ENCODE data around the gene ASXL2.

The ASXL2 gene

DNA sequence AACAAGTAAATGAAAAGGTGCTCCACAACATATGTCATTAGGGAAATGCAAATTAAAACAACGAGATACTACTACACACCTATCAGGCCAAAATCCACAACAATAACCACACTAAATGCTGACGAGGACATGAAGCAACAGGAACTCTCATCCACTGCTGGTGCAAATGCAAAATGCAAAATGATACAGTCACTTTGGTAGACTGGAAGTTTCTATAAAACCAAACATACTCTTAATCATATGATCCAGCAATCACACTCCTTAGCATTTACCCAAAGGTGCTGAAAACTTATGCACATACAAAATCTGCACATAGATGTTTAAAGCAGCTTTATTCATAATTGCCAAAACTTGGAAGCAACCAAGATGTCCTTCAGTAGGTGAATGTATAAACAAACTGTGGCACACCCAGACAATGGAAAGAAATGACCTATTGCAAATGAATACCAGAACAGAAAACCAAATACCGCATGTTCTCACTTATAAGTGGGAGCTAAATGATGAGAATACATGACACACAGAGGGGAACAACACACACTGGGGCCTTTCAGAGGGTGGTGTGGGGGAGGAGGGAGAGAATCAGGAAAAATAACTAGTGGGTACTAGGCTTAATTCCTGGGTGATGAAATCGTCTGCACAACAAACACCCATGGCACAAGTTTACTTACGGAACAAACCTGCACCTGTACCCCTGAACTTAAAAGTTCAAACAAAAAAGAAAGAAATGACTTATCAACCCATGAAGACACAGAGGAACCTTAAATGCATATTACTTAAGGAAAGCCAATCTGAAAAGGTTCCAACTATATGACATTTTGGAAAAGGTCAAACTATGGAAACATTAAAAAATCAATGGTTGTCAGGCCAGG lies 80.4 kb downstream of the ASXL2 start:
- DNase-seq: no peak

DNA sequence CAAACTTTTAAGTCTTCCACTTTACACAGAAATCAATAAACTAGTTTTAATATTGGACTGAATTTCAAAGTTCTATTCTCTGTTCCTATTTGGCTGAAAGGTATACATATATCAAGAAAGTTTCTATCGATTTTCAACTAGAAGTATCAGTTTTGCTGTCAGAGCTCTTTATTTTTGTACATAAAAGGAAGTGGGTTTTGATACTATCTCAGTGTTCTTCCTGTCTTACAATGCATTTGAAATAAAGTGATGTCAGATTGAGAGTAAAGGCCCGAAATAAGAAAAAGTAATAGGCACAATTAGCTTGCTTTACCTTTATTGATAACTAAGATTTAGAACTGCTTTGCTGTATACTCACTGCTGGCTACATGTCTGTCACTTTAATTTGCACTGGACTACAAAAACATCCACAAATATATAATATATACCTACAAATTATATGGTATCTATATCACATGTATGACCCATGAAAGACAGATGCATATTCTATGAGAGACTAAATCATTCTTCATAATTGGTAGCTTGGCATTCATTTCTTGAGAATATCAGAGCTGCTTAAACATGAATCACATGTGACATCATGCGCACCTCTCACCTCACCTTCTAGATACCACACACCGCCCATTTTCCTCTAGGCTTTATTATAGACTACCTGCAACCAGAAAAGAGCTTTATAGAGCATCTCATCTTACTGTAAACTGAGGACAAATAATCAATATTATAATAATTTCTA lies 83.6 kb downstream of the ASXL2 start:
- no peak for DNase-seq

DNA sequence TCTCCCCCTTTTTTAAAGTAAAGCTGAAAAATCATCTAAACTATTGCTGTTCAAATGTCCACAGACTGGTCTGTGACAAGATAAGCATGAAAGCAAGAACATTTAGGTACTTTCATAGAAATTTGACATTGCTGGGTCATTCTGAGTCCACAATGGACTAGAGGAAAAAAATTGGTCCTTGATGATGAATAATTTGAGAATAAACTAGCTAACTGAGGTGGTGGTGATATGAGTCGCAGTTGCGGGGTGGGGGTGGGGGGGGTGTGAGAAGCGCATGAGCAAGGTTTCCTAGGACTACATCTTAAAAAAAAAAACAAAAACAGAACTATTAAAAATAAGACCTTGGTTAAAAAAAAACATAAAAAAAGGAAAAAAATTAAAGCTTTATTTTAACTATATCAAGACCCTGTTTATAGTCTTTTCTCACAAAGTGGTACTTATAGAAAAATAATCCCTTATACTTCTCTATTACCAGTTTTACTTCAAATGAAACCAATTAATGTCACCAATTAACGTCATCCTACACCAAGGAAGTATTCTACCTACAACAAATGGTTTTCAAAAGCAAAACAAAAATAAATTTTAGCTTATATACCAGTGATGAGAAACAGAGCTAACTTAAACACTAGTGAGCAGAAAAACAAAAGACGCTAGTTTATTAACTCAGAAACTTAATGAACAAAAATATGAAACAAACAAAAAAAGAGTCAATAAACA lies 88.1 kb downstream of the ASXL2 start:
- DNase-seq: peak; percentile 7

DNA sequence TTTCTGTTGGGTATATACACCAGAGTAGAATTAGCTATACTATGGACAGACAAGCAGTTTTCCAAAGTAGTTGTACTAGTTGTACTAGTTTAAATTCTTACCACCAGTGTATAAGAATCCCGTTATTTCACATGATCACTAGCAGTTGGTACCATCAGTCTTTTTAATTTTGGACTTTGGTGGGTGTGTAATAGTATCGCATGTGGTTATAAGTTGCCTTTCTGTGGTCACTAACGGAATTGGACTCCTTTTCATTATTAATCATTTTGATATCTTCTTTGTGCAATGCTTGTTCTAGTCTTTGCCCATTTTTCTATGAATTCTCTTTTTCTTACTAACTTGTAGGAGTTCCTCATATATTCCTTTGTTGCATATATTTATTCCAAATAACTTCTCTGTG lies 89.8 kb downstream of the ASXL2 start:
- no peak for DNase-seq

DNA sequence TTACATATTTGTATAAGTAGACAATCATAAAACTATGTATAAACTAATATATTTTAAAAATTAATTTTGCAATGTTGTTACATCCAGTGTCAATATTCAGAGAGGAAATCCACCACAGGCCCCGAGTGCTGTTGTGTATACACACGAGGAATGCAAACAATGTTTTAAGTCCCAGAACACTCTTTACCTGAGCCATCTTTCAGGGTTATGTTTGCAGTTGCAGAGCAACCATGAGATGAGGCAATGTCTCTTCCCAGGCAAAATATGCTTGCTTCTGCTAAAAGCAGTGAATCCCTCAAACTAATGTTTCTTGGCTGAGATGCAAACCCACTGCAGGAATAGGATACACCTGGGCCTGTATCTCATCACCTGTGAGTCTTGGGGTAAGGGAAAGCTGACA lies 91.3 kb downstream of the ASXL2 start:
- peak; percentile 60 for DNase-seq

DNA sequence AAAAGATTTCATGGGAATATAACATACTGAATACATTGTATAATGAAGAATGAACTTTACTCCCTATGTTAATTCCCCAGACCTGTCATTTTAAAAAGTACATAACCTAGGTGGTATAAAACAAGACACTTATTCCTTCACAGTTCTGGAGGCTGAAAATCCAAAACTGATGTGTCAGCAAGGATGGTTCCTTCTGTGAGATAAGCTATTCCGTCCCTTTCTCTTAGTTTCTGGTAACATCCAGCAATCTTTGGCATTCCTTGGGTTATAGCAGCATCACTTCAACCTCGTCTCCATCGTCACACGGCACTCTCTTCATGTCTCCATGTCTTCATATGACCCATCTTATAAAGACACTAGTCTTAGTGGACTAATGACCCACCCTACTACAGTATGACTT lies 93.9 kb downstream of the ASXL2 start:
- DNase-seq: no peak

DNA sequence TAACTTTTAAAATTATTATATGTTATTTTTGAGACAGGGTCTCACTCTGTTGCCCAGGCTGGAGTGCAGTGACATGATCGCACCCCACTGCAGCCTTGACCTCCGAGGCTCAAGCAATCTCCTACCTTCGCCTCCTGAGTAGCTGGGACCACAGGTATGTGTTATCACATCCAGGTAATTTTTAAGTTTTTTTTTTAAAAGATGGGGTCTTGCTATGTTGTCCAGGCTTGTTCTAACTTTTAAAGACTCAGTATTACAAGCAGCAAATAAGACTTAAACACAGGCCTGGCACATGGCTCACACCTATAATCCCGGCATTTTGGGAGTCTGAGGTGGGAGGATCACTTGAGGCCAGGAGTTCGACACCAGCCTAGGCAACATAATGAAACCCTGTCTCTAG lies 101.2 kb downstream of the ASXL2 start:
- DNase-seq: no peak

DNA sequence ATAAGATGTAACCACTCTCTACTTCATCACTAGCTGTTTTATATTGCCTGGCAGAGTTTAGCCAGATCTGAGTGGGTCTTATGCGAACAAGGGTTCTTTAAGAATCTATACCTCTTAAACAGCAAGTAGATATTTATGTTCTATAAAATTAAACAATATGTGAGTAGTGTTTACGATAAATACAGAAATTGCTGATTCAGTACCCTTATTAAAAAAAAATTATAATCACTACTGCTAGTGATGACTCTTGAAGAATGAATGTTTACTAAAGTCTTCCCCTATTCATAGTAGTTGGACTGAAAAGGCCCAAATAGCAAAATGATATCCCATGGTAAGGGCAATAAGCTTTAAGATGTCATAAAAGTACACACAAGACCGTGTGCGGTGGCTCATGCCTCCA lies 106.2 kb downstream of the ASXL2 start:
- no peak for DNase-seq

DNA sequence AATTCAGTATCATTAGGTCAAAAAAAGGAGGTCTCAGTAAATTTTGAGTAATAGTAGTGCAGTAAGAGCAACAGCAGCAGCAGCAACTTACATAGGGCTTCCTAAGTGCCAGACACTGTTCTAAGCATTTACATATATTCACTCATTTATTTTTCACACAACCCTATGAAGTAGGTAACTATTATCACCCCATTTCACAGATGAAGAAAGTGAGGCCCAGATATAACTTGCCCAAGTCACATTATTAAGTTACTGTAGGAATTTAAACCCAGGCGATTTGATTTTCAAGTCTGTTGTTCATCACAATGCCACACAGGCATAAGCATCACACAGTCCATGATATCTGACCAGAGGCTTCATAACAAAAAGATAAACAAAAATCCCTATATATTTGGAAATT lies 114.7 kb downstream of the ASXL2 start:
- no peak for DNase-seq

DNA sequence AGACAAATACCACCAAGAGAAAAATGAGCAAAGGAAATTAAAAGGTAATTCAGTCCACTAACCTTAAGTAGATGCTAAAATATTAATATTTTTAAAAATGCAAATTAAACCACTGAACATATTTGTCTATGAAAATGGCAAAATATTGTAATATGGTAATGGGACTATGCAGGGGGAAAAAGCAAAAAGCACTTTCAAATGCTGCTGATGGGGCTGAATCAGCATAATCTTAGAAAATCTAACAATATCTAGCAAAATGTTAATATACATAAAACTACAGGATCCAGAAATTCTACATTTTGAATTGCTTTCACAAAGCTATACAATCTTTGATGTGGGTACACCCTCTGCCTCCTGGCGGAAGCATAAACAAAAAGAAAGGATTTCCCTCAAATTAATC lies 118.0 kb downstream of the ASXL2 start:
- no peak for DNase-seq

DNA sequence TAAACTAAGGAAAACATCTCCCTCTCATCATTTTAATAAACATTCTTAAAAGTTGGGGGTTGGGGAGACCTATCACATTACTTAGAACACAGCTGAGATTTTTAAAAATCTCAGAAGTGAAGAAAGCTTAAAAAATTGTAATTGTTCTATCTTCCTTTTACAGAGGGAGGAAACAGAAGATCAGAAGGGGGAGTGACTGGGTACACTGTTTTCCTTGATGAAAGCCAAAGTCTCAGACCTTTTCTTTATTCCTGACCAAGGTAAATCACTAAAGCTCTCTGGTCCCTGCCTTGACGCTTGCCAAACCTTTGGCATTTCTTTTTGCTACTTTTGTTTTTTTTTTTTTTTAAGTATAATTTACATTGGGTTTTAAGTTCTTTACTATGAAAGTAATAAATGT lies 119.9 kb downstream of the ASXL2 start:
- no peak for DNase-seq

DNA sequence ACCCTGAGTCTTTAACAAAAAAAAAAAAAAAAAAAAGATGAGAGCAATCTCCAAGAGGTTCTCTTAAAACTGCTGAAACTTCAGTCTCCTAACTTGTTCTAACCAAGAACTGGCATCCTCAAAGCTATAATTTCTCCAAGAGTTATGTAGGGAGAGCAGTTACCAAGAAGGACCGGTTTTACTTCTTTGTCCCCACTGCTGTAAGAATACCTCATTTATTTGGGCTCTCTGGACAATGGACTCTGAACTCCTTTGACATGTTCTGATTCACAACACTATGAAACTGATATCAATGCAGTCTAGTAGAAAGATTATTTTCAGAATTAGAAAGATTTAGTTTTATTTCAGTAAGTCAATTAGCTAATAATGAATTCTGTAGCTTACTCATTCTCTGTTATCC lies 120.4 kb downstream of the ASXL2 start:
- no peak for DNase-seq

DNA sequence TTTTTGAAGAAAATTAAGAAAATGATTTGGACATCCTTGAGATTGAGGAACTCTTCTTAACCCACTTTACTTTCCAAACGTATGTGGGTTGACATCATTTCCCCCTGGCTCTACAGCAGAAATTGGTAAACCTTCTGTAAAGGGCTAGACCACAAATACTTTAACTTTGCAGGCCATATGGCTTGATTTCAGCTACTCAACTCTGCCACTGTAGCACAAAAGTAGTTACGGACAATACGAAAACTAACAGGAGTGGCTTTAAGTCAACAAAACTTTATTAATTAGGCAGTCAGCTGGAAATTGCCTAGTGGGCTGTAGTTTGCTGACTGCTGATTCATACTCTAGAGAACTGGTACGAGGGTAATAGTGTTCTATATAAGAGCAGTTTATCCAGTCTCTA lies 121.8 kb downstream of the ASXL2 start:
- DNase-seq: no peak

DNA sequence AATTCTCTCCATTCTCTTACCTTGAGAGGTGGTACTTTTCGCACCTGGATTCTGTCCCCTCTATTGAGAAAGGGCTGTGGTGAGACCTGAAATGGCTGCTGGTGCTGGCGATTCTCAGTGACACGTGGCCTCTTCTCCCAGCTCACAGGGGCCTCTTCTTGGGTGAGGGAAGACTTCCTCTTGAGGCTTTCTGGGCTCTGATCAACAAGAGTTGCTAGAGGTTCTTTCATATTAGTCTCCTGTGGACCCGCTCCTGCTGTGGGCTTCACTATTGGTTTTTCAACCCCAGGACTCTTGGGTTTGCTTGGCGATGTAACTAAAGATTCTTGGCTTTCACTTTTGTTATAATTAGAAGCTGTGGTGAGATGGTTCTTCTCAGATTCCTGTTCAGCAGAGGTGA lies 128.6 kb downstream of the ASXL2 start:
- no peak for DNase-seq

DNA sequence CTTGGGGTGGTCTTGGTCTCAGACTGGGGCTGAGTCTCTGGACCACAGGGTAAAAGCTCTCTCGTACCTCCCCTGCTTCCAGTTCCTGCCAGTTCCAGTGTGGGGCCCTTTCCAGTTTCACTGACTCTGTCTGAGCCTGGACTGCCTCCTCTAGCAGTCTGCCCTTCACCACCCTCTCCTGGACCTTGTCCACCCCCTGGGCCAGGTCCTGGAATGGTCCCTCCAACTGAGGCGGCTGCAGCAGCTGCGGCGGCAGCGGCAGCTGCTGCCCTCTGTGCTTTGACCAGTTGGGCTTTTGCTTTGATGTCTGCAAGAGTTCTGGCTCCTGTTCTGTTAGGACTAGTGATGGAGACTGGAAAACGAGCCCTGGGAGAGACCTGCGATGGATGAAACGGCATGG lies 134.2 kb downstream of the ASXL2 start:
- DNase-seq: no peak

DNA sequence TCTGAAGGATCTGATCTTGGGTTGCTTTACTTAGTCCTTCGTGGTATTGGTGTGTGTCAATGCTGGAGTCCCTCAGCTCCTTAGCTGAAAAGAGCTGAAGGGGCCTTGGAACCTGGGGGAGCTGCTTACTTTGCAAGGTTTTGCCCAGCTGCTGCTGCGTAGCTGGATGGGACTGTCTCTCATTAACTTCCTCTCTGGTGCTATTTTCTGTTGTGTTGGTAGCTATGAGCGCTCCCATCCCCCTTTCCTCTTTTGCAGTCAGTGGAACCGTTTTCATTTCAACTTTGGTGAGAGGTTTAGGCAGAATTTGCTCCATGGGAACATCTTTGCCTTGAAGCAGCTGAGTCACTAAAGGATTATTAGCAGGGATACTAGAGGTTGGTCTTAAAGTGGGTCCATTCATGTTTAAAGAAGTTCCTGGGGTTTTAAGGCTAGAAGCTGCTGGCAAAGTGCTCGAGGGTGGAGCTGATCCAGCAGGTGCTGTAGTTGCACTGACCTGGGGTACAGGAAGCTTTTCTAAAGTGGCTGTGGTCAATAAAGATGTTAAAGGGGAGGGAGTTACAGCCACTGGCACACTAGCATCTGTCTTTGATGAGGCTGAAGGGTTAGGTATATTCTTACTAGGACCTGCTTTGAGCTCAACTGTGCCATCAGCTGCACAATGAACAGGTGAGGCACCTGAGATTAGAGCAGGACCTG lies 135.0 kb downstream of the ASXL2 start:
- no peak for DNase-seq

DNA sequence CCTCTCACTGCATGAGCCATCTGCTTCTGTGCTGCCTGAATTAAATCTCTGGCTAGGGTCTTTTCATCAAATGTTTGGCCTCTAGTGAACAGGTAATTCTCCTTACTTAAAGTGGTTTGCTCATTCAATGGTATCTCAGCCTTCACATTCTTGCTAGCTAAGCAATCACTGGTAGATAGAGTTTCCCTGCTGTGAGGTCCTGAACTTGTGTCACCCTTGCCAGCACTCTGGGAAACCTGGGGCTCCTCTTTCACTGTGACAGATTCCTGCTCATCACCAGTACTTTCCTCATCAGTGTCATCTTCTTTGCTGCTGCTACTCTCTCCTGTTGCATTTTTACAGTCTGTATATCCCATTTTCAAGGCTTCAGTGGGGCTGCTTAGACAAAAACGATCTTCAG lies 135.8 kb downstream of the ASXL2 start:
- DNase-seq: no peak

DNA sequence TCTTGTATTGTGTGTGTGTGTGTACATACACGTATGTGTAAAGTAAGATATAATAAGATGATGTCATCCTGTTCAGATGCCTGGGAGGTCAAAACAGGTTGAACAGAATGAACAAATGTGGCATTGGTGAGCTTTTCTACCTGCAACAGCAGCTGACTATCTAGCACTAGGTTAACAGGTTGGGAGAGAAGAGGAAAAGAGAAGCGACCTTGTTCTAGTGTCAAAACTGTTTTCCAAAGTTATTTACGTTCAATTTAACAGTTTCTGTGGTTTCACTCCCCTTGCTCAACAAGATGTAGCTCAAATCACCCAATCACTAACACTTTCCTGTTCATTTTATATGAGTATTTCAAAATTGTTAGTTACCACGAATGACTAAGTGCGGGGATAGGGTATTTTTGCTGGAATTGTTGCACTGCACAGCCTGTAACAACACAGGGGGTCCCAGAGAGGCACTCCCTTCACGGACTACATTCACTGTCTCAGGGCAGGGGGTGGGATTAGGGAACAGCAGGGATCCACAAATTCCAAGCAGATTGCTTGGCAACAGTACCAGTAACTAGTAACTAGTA lies 137.4 kb downstream of the ASXL2 start:
- DNase-seq: peak; percentile 50

DNA sequence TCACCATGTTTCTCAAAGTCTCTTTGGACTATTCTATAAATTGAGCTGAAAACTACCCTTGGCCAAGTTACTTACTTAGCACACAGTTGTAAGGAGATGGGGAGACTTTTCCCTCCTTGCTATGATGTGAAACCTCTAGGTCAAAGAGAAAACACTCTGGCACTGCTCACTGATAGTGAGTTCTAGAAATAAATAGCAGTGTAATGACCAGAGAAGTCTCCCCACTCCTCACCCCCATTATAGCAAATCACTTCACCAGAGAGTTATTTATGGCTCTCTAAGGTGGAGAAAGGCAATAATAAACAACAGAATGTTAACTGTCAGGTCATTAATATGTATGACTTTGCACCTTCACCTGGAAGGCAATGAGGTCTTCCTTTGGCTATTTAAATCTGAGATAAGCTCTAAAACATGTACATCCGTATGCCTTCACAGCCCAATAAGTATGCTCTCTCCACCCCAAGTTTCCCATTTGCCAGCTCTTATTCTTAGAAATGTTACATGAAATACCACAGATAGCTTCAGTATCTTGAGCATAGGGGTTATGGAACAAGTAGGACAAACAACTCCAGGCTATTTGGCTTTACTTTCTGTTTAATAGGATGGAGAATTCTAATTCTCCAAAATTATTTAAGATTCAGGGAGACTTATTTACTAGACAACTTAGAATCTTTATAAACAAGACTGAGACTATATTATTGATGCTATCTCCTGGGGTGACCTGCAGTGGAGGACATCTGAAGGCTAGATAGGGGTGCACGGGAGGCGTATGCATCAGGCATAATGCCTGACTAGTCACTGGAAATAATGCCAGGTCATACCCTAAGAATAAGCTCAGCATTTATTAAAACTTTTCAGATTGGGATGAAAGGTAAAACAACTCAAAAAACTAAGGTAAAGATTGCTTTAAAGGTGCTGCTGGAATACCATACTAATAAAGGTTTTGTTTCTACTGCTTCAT lies 139.6 kb downstream of the ASXL2 start:
- DNase-seq: no peak

DNA sequence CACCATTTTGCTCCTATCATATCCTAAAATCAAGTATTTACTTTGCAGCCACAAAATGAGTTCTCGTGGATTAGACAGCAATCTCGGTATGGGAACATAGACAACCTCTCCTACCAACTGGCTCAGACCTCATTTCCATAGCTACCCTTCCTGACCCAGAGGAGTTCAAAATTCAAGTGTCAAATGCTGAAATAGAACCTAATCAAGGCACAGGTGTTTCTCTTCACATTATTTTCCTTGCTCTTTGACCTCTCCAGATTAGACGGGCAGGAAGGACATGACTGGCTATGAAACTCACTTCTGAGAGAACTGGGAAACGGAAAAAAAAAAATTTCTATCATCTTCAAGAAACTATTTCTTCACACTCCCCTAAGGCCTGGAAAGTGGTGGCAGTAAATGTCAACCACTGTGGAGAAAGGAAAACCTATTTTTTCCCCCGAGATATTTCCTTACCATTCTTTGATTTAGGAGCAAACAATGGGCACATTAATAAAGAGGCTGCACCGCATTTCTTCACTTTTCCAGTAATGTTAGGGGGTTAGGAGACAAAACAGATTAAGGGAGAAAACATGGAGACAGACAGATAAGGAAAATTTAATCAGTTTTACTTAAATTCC lies 141.3 kb downstream of the ASXL2 start:
- DNase-seq: no peak

DNA sequence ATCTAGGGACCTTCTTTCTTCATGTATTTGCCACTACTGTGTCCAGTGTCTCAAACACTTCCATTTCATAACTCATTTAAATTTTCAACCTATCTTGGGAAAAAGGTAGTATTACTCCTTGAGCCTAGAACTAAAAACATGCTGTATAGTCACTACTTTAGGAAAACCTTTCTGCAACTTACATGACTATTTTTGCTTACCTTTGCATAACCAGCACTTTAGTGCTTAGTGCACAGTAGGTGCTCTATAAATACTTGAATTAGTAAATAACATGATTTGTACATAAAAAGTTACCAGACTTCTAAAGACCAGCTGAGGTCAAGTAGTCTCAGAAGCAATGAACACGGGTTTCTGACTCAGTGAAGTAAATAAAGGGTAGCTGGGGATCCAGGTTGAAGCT lies 142.5 kb downstream of the ASXL2 start:
- no peak for DNase-seq
